ENCODE measurements around the gene RFX2.

RFX2 gene

GRCh38 chr19:5956728-5957127, 153.6 kb downstream of the RFX2 start:
- H3K4me3 ChIP-seq (ENCODE audit: control insufficient read depth in 1 of 7, extremely low read depth in 1 of 7, insufficient read depth in 4 of 7, low read depth in 2 of 7, low read length in 6 of 7): no peak overlapping the region
- ChIA-PET CTCF (interaction anchor here (1.5 kb wide), 1 partner anchor 72 kb away, joined by 3 read pairs; no protein-coding TSS in a partner anchor), POLR2A (interaction anchor here (0.7 kb wide), 1 partner anchor 328 kb away, joined by 5 read pairs; no protein-coding TSS in a partner anchor)
- DNase-seq: peak in 1 of 3 donors; percentile 26
- H3K27ac ChIP-seq (ENCODE audit: insufficient read depth in 1 of 2, low read depth in 1 of 2, low read length in 2 of 2, poor library complexity in 1 of 2, severe bottlenecking in 2 of 2): no peak overlapping the region
- WGBS (ENCODE audit: insufficient coverage): 94% methylated on average over 11 of the region's 12 CpGs
- H3K36me3 ChIP-seq (ENCODE audit: control insufficient read depth in 4 of 4, insufficient read depth in 4 of 4, low read length in 3 of 4): peaks cover 0 to 11% (median 3%) of the 10 kb centered on the region in 4 experiments
- H3K27me3 ChIP-seq (replicated peaks in 2 of 5; ENCODE audit: control insufficient read depth in 4 of 5, insufficient read depth in 5 of 5, low read length in 4 of 5): no peaks in the 10 kb centered on the region
- no peaks in the 10 kb centered on the region for H3K9me3 ChIP-seq (ENCODE audit: control extremely low read depth in 1 of 5, control insufficient read depth in 4 of 5, insufficient read depth in 2 of 5, low read depth in 1 of 5, low read length in 4 of 5)
- peaks cover 6 to 65% (median 44%) of the 10 kb centered on the region in 4 experiments for H3K4me1 ChIP-seq (ENCODE audit: control extremely low read depth in 1 of 4, control insufficient read depth in 4 of 4, insufficient read depth in 4 of 4, low read length in 3 of 4)

DNA sequence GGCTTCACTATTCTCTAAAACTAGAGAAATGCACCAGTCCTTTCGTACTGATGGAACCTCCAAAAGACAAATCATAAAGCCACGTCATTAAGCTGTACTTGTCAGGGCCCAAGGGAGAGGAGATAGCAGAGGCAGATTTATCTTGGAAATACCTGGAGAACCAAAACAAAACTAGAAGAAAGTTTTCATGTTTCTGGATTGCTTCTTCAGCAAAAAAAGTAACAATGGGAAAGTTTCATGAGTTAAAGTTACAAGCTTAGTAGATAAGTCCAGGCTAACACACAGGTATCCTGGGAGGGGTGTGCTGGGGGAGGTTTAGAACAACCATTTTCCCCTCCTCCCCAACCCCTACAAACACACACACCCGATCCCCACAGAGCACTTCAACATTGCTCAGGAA, 154.0 kb downstream of the RFX2 start:
- WGBS (ENCODE audit: insufficient coverage): 100% methylated on average over 1 of the region's 3 CpGs
- H3K4me1 ChIP-seq (ENCODE audit: control extremely low read depth in 1 of 4, control insufficient read depth in 4 of 4, insufficient read depth in 4 of 4, low read length in 3 of 4): peaks cover 6 to 65% (median 45%) of the 10 kb centered on the region in 4 experiments

GRCh38 chr19:5955636-5955935, 154.7 kb downstream of the RFX2 start:
- ChIA-PET CTCF (interaction anchor here (1.5 kb wide), 1 partner anchor 73 kb away, joined by 3 read pairs; no protein-coding TSS in a partner anchor), POLR2A (no interaction called here)
- Histone ChIP-seq H3K36me3 (ENCODE audit: control insufficient read depth in 4 of 4, insufficient read depth in 4 of 4, low read length in 3 of 4) (peaks cover 0 to 22% (median 5%) of the 10 kb centered on the region in 4 experiments), H3K27me3 (replicated peaks in 2 of 5; ENCODE audit: control insufficient read depth in 4 of 5, insufficient read depth in 5 of 5, low read length in 4 of 5) (no peaks in the 10 kb centered on the region), H3K4me3 (ENCODE audit: control insufficient read depth in 1 of 7, extremely low read depth in 1 of 7, insufficient read depth in 4 of 7, low read depth in 2 of 7, low read length in 6 of 7) (no peak overlapping the region), H3K4me1 (ENCODE audit: control extremely low read depth in 1 of 4, control insufficient read depth in 4 of 4, insufficient read depth in 4 of 4, low read length in 3 of 4) (peaks cover 9 to 66% (median 47%) of the 10 kb centered on the region in 4 experiments), H3K9me3 (ENCODE audit: control extremely low read depth in 1 of 5, control insufficient read depth in 4 of 5, insufficient read depth in 2 of 5, low read depth in 1 of 5, low read length in 4 of 5) (no peaks in the 10 kb centered on the region), H3K27ac (ENCODE audit: insufficient read depth in 1 of 2, low read depth in 1 of 2, low read length in 2 of 2, poor library complexity in 1 of 2, severe bottlenecking in 2 of 2) (no peak overlapping the region)
- DNase-seq: no peak
- WGBS (ENCODE audit: insufficient coverage): 86% methylated on average over 2 of the region's 3 CpGs

More for the DNA sequence above, 154.0 kb downstream of the RFX2 start:
- no peak overlapping the region for H3K27ac ChIP-seq (ENCODE audit: insufficient read depth in 1 of 2, low read depth in 1 of 2, low read length in 2 of 2, poor library complexity in 1 of 2, severe bottlenecking in 2 of 2)
- no peak overlapping the region for H3K4me3 ChIP-seq (ENCODE audit: control insufficient read depth in 1 of 7, extremely low read depth in 1 of 7, insufficient read depth in 4 of 7, low read depth in 2 of 7, low read length in 6 of 7)
- H3K9me3 ChIP-seq (ENCODE audit: control extremely low read depth in 1 of 5, control insufficient read depth in 4 of 5, insufficient read depth in 2 of 5, low read depth in 1 of 5, low read length in 4 of 5): no peaks in the 10 kb centered on the region
- no peak for DNase-seq
- no peaks in the 10 kb centered on the region for H3K27me3 ChIP-seq (replicated peaks in 2 of 5; ENCODE audit: control insufficient read depth in 4 of 5, insufficient read depth in 5 of 5, low read length in 4 of 5)
- ChIA-PET POLR2A (no interaction called here), CTCF (interaction anchor here (1.5 kb wide), 1 partner anchor 72 kb away, joined by 3 read pairs; no protein-coding TSS in a partner anchor)
- H3K36me3 ChIP-seq (ENCODE audit: control insufficient read depth in 4 of 4, insufficient read depth in 4 of 4, low read length in 3 of 4): peaks cover 0 to 15% (median 3%) of the 10 kb centered on the region in 4 experiments

GRCh38 chr19:5954293-5954692, 156.0 kb downstream of the RFX2 start:
- H3K4me1 ChIP-seq (ENCODE audit: control extremely low read depth in 1 of 4, control insufficient read depth in 4 of 4, insufficient read depth in 4 of 4, low read length in 3 of 4): peaks cover 9 to 68% (median 48%) of the 10 kb centered on the region in 4 experiments
- DNase-seq: no peak
- peak overlapping the region in 3 of 7 experiments; percentile 33 to 60 (median 44) for H3K4me3 ChIP-seq (ENCODE audit: control insufficient read depth in 1 of 7, extremely low read depth in 1 of 7, insufficient read depth in 4 of 7, low read depth in 2 of 7, low read length in 6 of 7)
- H3K9me3 ChIP-seq (ENCODE audit: control extremely low read depth in 1 of 5, control insufficient read depth in 4 of 5, insufficient read depth in 2 of 5, low read depth in 1 of 5, low read length in 4 of 5): no peaks in the 10 kb centered on the region
- POLR2A ChIA-PET: no interaction called here
- H3K36me3 ChIP-seq (ENCODE audit: control insufficient read depth in 4 of 4, insufficient read depth in 4 of 4, low read length in 3 of 4): peaks cover 0 to 30% (median 12%) of the 10 kb centered on the region in 4 experiments
- no peaks in the 10 kb centered on the region for H3K27me3 ChIP-seq (replicated peaks in 2 of 5; ENCODE audit: control insufficient read depth in 4 of 5, insufficient read depth in 5 of 5, low read length in 4 of 5)
- WGBS (ENCODE audit: insufficient coverage): 67% methylated on average over 5 of the region's 6 CpGs
- H3K27ac ChIP-seq (ENCODE audit: insufficient read depth in 1 of 2, low read depth in 1 of 2, low read length in 2 of 2, poor library complexity in 1 of 2, severe bottlenecking in 2 of 2): peak overlapping the region in 1 of 2 experiments; percentile 67
- CTCF ChIA-PET: interaction anchor here (2.2 to 4.6 kb wide), 2 partner anchors 15 to 68 kb away, joined by 6 to 20 read pairs; no protein-coding TSS in a partner anchor

DNA sequence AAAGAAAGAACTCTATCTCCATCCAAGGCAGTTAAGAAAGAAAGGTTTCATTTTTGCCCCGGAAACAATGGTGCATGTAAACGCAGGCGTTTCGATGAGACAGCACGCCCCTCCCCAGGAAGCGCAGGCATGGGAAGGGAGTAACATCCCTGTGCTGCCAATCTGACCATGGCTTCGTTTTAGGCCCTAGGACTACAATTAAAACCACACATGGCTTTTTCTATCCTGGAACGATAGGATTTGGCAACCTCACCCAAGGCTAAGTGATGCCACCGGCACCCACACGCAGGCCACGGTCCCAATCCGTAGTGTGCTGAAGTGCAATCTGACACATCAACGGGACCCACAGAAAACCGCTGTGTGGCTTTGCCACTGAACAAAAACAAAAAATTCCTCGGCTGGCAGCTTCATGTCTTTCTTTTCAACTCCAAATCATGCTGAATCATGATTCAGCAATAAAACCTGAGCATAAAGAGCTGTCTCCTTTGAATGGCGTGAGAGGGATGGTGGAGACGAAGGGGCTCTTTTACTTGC, 156.6 kb downstream of the RFX2 start:
- WGBS (ENCODE audit: insufficient coverage): 24% methylated on average over 15 of the region's 17 CpGs
- Histone ChIP-seq H3K4me1 (ENCODE audit: control extremely low read depth in 1 of 4, control insufficient read depth in 4 of 4, insufficient read depth in 4 of 4, low read length in 3 of 4) (peaks cover 9 to 67% (median 46%) of the 10 kb centered on the region in 4 experiments), H3K27ac (ENCODE audit: insufficient read depth in 1 of 2, low read depth in 1 of 2, low read length in 2 of 2, poor library complexity in 1 of 2, severe bottlenecking in 2 of 2) (peak overlapping the region; percentile 43 to 67), H3K4me3 (ENCODE audit: control insufficient read depth in 1 of 7, extremely low read depth in 1 of 7, insufficient read depth in 4 of 7, low read depth in 2 of 7, low read length in 6 of 7) (peak overlapping the region in 3 of 7 experiments; percentile 33 to 60 (median 44)), H3K36me3 (ENCODE audit: control insufficient read depth in 4 of 4, insufficient read depth in 4 of 4, low read length in 3 of 4) (peaks cover 0 to 35% (median 11%) of the 10 kb centered on the region in 4 experiments), H3K27me3 (replicated peaks in 2 of 5; ENCODE audit: control insufficient read depth in 4 of 5, insufficient read depth in 5 of 5, low read length in 4 of 5) (no peaks in the 10 kb centered on the region), H3K9me3 (ENCODE audit: control extremely low read depth in 1 of 5, control insufficient read depth in 4 of 5, insufficient read depth in 2 of 5, low read depth in 1 of 5, low read length in 4 of 5) (no peaks in the 10 kb centered on the region)
- POLR2A ChIA-PET: no interaction called here
- CTCF ChIA-PET: interaction anchor here (2.2 to 4.6 kb wide), 2 partner anchors 15 to 68 kb away, joined by 6 to 20 read pairs; no protein-coding TSS in a partner anchor
- DNase-seq: peak; percentile 47 to 86 (median 79)

DNA sequence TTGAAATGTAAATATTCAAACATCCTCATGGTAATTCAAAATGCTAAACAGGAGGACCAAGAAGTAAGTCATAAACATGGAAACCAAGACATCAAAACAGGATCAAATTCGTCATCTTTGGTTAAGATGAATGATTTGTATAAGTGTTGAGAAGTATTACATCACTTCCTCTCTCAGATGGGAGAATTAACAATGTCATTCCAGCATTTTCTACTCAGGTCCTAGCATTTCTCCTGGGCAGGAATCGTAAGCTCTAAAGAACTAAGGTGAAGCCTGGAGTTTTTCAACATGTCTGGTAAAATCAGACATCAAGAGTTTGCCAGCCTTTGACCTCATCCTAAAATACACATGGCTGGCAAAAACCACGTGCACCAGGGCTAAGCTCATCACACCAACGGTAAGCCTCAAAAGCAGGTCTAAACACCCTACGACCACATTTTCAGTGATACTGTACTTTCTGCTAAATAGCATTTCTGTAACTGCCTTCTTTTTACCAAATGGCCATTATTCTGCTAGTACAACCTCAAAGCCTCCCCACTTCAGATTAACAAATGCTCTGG, 157.2 kb downstream of the RFX2 start:
- POLR2A ChIA-PET: no interaction called here
- Histone ChIP-seq H3K27me3 (replicated peaks in 2 of 5; ENCODE audit: control insufficient read depth in 4 of 5, insufficient read depth in 5 of 5, low read length in 4 of 5) (no peaks in the 10 kb centered on the region), H3K27ac (ENCODE audit: insufficient read depth in 1 of 2, low read depth in 1 of 2, low read length in 2 of 2, poor library complexity in 1 of 2, severe bottlenecking in 2 of 2) (peak overlapping the region in 1 of 2 experiments; percentile 67), H3K4me3 (ENCODE audit: control insufficient read depth in 1 of 7, extremely low read depth in 1 of 7, insufficient read depth in 4 of 7, low read depth in 2 of 7, low read length in 6 of 7) (peak overlapping the region in 2 of 7 experiments; percentile 44 to 60), H3K9me3 (ENCODE audit: control extremely low read depth in 1 of 5, control insufficient read depth in 4 of 5, insufficient read depth in 2 of 5, low read depth in 1 of 5, low read length in 4 of 5) (no peaks in the 10 kb centered on the region), H3K4me1 (ENCODE audit: control extremely low read depth in 1 of 4, control insufficient read depth in 4 of 4, insufficient read depth in 4 of 4, low read length in 3 of 4) (peaks cover 9 to 67% (median 44%) of the 10 kb centered on the region in 4 experiments), H3K36me3 (ENCODE audit: control insufficient read depth in 4 of 4, insufficient read depth in 4 of 4, low read length in 3 of 4) (peaks cover 0 to 35% (median 11%) of the 10 kb centered on the region in 4 experiments)
- 73% methylated on average over 4 of the region's 5 CpGs for WGBS (ENCODE audit: insufficient coverage)
- DNase-seq: peak in 2 of 3 donors; percentile 37 to 41
- CTCF ChIA-PET: interaction anchor here (0.9 to 4.6 kb wide), 7 partner anchors 9 to 149 kb away, joined by 3 to 20 read pairs (median 4); no protein-coding TSS in a partner anchor
